ENCODE data around the gene B4GALT2. TPM values are rescaled to one million over a fixed set of nuclear protein-coding genes. Genes with fewer than 3 reads are reported as not detected.

The B4GALT2 gene
- total RNA-seq, 1 donor from 2014 or later, result 23.7 TPM

DNA sequence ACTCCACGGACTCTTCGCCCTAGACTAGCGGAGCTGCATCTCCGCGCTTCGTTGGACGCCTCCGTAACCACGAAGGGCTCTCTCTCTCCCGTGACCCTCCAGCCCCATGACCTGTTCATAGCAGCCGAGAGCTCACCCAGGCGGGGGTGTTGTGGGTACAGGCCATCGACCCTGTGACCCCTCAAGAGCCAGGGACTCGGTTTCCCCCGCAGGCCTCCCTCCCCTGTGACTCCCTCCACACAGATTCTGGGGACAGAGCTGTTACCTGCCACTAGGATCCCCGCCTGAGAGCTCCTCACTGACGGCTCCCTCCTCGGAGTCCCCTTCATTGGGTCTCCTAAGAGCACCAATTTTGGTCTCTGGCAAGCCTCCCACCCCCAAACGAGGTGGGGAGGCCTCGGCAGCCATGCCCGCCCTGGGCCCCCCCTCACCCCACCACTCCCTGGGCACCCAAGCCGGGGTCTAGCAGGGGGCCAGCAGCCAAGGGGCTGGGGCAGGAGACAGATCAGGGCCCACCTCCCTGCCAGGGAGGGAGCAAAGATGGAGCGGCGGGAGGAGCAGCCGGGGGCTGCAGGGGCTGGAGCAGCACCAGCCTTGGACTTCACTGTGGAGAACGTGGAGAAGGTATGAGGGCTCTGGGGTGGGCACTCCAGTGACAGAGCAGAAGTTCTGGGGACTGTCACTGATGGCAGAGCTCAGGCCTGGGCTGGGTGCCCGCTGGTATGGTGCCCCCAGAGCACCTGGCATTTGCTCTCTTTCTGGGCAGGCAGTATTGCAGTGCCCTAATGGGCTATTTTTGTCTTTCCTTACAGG is 31.7 kb upstream of the B4GALT2 start:
- Histone ChIP-seq H3K9ac (peak overlapping the region; percentile 96), H3K4me2 (peak overlapping the region; percentile 93)

DNA sequence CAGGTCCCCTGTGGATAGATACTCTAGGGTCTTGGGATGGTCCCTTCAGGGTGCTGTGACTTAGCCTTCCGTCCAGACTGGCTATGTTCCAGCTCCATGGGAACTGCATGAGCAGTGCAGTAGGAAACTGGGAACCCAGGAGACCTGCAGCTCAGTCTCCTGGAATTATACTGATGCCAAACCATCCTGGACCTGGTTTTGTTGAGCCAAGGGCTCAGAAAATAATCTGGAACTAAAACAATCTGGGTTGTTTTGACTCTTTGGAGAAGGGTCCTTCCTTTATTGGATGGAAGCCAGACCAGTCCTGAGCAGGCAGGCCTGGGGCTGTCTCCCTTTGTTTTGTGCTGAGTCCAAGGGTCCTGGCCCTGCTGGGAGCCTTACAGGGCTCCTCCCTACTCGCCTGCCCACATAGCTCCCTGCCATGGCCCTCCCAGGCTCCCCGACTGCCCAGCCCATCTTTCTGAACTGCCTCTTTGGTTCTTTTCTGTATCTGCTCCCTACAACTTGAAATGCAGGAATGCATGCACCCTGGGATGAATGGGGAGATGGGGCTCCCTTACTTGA is 31.1 kb upstream of the B4GALT2 start:
- H3K27me3 ChIP-seq, result no peaks in the 10 kb centered on the region
- TF ChIP-seq EZH2phosphoT487 (IDR thresholded peaks at IDR 0.05) (no peak), EZH2 (IDR thresholded peaks at IDR 0.05) (no peak)
- TF ChIP-seq, protein P1, sequence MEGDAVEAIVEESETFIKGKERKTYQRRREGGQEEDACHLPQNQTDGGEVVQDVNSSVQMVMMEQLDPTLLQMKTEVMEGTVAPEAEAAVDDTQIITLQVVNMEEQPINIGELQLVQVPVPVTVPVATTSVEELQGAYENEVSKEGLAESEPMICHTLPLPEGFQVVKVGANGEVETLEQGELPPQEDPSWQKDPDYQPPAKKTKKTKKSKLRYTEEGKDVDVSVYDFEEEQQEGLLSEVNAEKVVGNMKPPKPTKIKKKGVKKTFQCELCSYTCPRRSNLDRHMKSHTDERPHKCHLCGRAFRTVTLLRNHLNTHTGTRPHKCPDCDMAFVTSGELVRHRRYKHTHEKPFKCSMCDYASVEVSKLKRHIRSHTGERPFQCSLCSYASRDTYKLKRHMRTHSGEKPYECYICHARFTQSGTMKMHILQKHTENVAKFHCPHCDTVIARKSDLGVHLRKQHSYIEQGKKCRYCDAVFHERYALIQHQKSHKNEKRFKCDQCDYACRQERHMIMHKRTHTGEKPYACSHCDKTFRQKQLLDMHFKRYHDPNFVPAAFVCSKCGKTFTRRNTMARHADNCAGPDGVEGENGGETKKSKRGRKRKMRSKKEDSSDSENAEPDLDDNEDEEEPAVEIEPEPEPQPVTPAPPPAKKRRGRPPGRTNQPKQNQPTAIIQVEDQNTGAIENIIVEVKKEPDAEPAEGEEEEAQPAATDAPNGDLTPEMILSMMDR (IDR thresholded peaks at IDR 0.05), result no peak
- H3K36me3 ChIP-seq, result no peaks in the 10 kb centered on the region
- no peak overlapping the region for H3K9ac ChIP-seq
- no peak for DNase-seq (ENCODE audit: low spot score)
- no peaks in the 10 kb centered on the region for H3K9me3 ChIP-seq (ENCODE audit: low read depth)
- peaks cover 18% of the 10 kb centered on the region for H3F3A ChIP-seq (ENCODE audit: low read depth)
- H3K4me2 ChIP-seq, result peak overlapping the region; percentile 93
- peak overlapping the region; percentile 75 for H3K4me3 ChIP-seq
- H4K20me1 ChIP-seq (ENCODE audit: low read depth), result peaks cover 9% of the 10 kb centered on the region
- H3K27ac ChIP-seq, result no peak overlapping the region
- Mint-ChIP-seq H3K4me3 (peak overlapping the region; percentile 90), H3K4me1 (peaks cover 24% of the 10 kb centered on the region), H3K27me3 (ENCODE audit: insufficient read depth, low read depth) (peaks cover 2% of the 10 kb centered on the region), H3K36me3 (peaks cover 5% of the 10 kb centered on the region), H3K9me3 (no peaks in the 10 kb centered on the region), H3K27ac (peak overlapping the region; percentile 58)
- peaks cover 17% of the 10 kb centered on the region for H3K4me1 ChIP-seq
- H2AFZ ChIP-seq (replicated peaks), result no peak overlapping the region
- peaks cover 8% of the 10 kb centered on the region for H3K79me2 ChIP-seq (ENCODE audit: low read depth)

More for the DNA sequence above, 31.7 kb upstream of the B4GALT2 start:
- peaks cover 20% of the 10 kb centered on the region for H3K4me1 Mint-ChIP-seq
- peaks cover 2% of the 10 kb centered on the region for H3K27me3 Mint-ChIP-seq (ENCODE audit: insufficient read depth, low read depth)
- peak overlapping the region; percentile 75 for H3K4me3 ChIP-seq
- peak overlapping the region; percentile 91 for H3K27ac Mint-ChIP-seq
- H3K9me3 ChIP-seq (ENCODE audit: low read depth), result no peaks in the 10 kb centered on the region
- peaks cover 2% of the 10 kb centered on the region for H4K20me1 ChIP-seq (ENCODE audit: low read depth)
- peak overlapping the region; percentile 98 for H2AFZ ChIP-seq (replicated peaks)
- TF ChIP-seq EZH2 (IDR thresholded peaks at IDR 0.05), result no peak
- TF ChIP-seq, protein P1 (IDR thresholded peaks at IDR 0.05), result no peak
- TF ChIP-seq EZH2phosphoT487 (IDR thresholded peaks at IDR 0.05), result no peak
- no peak for DNase-seq (ENCODE audit: low spot score)
- H3K4me1 ChIP-seq, result peaks cover 13% of the 10 kb centered on the region
- peaks cover 11% of the 10 kb centered on the region for H3F3A ChIP-seq (ENCODE audit: low read depth)
- H3K79me2 ChIP-seq (ENCODE audit: low read depth), result peaks cover 8% of the 10 kb centered on the region
- H3K4me3 Mint-ChIP-seq, result peak overlapping the region; percentile 90
- no peak overlapping the region for H3K27ac ChIP-seq
- no peaks in the 10 kb centered on the region for H3K36me3 ChIP-seq
- H3K36me3 Mint-ChIP-seq, result peaks cover 5% of the 10 kb centered on the region
- no peaks in the 10 kb centered on the region for H3K9me3 Mint-ChIP-seq
- H3K27me3 ChIP-seq, result no peaks in the 10 kb centered on the region

DNA sequence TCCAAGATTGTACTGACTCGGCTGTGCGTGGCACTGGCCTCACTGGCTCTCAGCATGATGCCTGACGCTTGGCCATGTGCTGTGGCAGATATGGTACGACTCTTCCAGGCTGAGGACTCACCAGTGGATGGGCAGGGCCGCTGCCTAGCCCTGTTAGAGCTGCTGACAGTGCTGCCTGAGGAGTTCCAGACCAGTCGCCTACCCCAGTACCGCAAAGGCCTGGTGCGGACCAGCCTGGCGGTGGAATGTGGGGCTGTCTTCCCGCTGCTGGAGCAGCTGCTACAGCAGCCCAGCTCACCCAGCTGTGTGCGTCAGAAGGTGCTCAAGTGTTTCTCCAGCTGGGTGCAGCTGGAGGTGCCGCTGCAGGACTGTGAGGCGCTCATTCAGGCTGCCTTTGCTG is 29.3 kb upstream of the B4GALT2 start:
- Histone ChIP-seq H3K36me3 (no peaks in the 10 kb centered on the region), H4K20me1 (ENCODE audit: low read depth) (peaks cover 23% of the 10 kb centered on the region), H3K4me1 (peaks cover 24% of the 10 kb centered on the region), H3K27ac (no peak overlapping the region), H3F3A (ENCODE audit: low read depth) (peaks cover 23% of the 10 kb centered on the region), H3K79me2 (ENCODE audit: low read depth) (peaks cover 14% of the 10 kb centered on the region), H3K9me3 (ENCODE audit: low read depth) (no peaks in the 10 kb centered on the region), H3K4me2 (no peak overlapping the region), H3K9ac (no peak overlapping the region), H3K4me3 (no peak overlapping the region), H3K27me3 (no peaks in the 10 kb centered on the region), H2AFZ (replicated peaks) (no peak overlapping the region)
- H3K4me3 Mint-ChIP-seq, result no peak overlapping the region
- no peaks in the 10 kb centered on the region for H3K9me3 Mint-ChIP-seq
- TF ChIP-seq, protein P1 (IDR thresholded peaks at IDR 0.05), result no peak
- TF ChIP-seq EZH2 (IDR thresholded peaks at IDR 0.05), result no peak
- no peak for TF ChIP-seq EZH2phosphoT487 (IDR thresholded peaks at IDR 0.05)
- H3K36me3 Mint-ChIP-seq, result peaks cover 5% of the 10 kb centered on the region
- peaks cover 31% of the 10 kb centered on the region for H3K4me1 Mint-ChIP-seq
- H3K27me3 Mint-ChIP-seq (ENCODE audit: insufficient read depth, low read depth), result peaks cover 2% of the 10 kb centered on the region
- H3K27ac Mint-ChIP-seq, result peak overlapping the region; percentile 36
- no peak for DNase-seq (ENCODE audit: low spot score)
